ENCODE results near the gene TRERF1.
"Not testable (repeated sequence)": the region's sequence is repeated elsewhere in the genome, so short reads cannot be mapped to it uniquely, and the experiment has no call there.

TRERF1 gene

DNA sequence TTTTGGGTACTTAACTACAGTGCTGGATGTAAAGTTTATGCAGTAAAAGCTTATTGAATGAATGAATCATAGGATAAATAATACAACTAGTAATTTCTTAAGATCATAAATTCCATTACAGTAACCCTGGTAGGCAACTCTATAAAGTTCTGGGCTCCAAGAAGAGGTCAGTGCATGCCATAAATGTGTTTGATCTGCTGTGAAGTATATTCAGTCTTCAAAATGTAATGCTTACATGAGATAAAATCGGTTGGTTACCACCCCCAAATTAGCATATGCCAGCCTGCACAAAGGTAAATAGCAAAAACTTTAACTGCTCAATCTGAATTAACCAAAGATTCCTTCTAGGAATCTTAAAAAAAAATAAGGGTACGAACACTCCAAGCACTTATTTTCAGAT, 244.2 kb downstream of the TRERF1 start:
- not testable (repeated sequence) for DNase-seq

GRCh38 chr6:42204768-42205282, 246.9 kb downstream of the TRERF1 start:
- DNase-seq, result no peak

DNA sequence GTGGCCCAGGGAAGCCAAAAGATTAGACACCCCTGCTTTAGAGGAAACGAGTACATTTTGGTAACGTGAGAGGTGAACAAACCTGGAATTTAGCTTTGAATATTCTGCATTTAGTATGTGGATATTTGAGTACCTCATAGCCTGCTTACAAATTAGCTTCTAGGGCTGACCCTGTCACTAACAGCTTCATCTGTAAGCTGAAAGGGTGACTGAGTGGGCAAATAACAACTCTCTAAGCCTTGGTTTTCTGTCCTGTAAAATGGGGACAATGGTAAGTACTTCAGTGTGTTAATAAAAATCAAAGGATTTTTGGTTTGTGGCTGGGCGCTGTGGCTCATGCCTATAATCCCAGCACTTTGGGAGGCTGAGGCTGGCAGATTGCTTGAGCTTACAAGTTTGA, 248.5 kb downstream of the TRERF1 start:
- DNase-seq, result no peak

DNA sequence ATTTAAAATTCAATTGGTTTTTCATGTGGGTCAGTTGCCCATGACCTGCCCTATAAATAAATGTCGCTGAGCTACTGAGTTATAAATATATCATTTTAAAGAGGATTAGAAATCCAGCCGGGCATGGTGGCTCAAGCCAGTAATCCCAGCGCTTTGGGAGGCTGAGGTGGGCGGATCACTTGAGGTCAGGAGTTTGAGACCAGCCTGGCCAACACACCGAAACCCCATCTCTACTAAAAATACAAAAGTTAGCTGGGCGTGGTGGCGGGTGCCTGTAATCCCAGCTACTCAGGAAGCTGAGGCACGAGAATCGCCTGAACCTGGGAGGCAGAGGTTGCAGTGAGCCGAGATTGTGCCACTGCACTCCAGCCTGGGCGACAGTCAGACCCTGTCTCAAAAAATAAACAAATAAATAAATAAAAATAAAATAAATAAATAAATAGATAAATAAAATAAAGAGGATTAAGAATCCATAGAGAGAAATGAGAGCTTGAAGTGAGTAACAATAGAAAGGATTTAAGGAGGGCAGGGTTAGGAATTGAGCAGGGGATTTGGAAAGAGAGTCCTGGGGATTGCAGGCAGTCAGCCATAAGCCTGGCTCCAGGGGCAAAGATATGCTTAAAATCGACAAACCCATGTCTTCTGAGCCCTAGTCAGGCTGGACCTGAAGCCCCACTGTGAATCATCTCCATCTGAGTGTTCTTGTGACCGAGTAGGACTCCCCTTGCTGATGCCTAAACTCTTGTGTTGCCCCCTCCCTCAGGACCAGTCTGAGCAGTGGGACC, 249.4 kb downstream of the TRERF1 start:
- DNase-seq, result not testable (repeated sequence)

- DNase-seq, result no peak
Measured at GRCh38 chr6:42201382-42201781, 250.3 kb downstream of the TRERF1 start.

GRCh38 chr6:42200035-42200434, 251.7 kb downstream of the TRERF1 start:
- no peak for DNase-seq

- no peak for DNase-seq
Measured at GRCh38 chr6:42199106-42199981, 252.4 kb downstream of the TRERF1 start.

- no peak for DNase-seq
Measured at GRCh38 chr6:42197555-42198362, 254.0 kb downstream of the TRERF1 start.

DNA sequence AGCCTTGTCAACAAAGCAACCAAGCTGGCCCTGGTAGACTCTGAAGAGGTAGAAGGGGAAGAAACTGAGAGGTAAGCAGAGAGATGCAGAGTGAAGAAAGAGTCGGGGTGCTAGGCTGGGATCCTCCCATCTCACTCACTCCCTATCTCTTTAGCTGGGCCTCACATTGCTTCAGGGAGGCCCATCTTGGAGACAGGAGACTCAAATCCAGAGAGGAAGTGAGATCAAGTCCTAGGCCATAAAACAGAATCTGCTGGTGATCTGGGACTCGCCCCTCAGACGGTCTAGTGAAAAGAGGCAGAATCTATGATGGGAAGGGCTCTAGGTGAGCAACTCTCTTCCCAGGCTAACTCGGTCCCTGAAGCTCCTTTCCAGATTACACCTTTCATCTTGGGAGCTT, 256.3 kb downstream of the TRERF1 start:
- DNase-seq, result no peak

DNA sequence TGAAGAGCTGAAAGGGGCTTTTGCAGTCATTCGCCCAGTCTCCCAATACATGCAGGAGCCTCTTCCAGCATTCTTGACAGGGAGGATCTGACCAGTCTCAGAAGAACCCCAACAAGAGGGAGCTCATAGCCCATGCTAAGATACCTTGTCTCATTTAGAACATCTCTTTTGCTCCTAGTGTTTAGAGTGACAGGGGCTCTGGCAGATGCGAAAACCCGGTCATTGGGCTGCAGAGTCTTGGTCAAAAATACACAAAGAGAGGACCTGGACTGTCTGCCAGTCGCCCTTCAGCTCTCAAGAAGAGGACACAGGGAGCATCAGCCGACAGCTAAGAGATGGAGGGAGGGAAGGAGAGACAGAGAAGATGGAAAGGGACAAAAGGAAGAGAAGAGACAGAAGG, 257.7 kb downstream of the TRERF1 start:
- DNase-seq, result no peak

GRCh38 chr6:42193491-42193894, 258.2 kb downstream of the TRERF1 start:
- DNase-seq, result no peak

DNA sequence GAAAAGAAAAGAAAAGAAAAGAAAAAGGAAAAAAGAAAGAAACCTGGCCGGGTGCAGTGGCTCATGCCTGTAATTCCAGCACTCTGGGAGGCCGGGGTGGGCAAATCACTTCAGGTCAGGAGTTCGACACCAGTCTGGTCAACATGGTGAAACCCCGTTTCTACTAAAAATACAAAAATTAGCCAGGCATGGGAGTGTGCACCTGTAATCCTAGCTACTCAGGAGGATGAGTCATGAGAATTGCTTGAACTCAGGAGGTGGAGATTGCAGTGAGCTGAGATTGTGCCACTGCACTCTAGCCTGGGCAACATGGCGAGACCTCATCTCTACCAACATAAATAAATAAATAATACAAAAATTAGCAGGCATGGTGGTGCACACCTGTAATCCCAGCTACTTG, 259.3 kb downstream of the TRERF1 start:
- DNase-seq, result not testable (repeated sequence)

- DNase-seq, result no peak
Measured at GRCh38 chr6:42190554-42191183, 261.1 kb downstream of the TRERF1 start.

GRCh38 chr6:42188406-42188805, 263.3 kb downstream of the TRERF1 start:
- no peak for DNase-seq

GRCh38 chr6:42185597-42185996, 266.1 kb downstream of the TRERF1 start:
- DNase-seq, result no peak

- no peak for DNase-seq
Measured at GRCh38 chr6:42184475-42184874, 267.3 kb downstream of the TRERF1 start.

- no peak for DNase-seq
Measured at GRCh38 chr6:42182101-42182500, 269.6 kb downstream of the TRERF1 start.

DNA sequence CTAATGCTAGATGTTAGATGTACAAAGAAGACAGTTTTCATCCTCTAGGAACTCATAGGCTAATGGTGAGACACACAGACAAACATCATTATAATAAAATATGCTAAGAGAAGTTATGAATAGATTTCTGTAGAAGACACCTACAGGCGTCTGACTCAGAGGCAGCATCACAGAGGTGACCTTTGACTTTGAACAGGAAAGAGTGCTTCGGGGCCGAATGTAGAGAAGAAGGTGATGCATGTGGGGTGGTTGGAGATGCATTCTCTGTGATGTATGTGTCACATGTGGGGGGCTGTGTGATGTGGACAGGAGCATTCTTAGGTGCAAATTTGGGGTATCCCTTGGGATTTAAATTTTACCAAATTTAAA, 271.8 kb downstream of the TRERF1 start:
- DNase-seq, result no peak

- DNase-seq, result no peak
Measured at GRCh38 chr6:42179261-42179944, 272.3 kb downstream of the TRERF1 start.

DNA sequence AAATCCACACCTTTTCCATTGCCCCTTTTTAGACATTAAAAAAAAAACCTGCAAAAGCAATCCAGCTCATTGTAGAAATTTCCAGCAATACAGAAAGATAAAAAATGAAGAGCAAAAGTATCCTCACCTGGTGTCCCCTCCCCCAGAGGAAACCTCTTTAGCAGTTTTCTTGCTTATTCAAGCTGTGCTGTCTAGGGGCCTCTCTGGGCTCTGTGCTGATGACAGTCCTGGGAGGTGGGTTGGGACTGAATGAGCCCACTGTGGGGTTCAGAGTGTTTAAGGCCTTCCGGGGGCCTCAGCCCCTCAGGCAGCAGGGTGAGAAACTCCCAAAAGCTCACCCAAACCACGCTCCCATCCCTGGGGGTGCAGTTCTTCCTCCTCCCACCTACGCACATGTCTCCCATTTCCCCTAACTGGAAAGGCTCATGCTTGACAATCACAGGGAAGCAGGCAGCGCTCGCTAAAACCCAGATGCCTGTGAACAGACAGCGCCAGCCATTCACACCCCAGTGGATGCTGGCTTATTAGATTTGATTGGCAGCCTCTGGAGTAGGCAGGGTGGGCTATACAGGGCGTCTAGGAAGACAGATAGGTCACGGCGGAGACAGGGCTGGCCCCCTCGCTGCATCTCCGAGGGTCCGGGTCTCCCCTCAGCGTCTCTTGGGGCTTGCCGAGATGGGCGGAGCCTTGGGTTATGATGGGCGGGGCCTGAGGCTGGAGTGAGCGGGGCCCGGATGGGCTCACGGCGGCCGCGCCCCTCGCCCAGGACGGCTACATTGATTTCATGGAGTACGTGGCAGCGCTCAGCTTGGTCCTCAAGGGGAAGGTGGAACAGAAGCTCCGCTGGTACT, 274.0 kb downstream of the TRERF1 start:
- no peak for DNase-seq

DNA sequence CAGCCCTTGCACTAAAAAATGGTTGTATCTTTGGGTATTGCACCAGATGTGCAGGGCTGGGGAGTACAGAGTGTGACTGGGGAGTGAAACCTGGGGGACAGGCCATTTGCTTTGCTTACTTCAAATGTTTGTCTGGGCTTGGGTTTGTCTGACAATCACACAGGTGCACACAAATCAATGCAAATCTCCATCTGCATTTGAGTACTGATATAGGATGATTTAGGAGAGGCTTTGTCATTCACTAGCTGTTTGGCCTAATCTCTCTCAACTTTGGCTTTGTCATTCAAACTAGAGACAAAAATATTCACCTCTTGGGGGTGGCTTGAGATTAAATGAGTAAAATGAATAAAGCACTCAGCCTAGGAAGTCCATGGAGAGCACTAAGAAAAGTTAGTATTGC, 274.7 kb downstream of the TRERF1 start:
- no peak for DNase-seq

All from CD4-positive, alpha-beta T cell treated with Interleukin-15 for 1 hour (primary cell).